GM18526 (cell line): ENCODE measurements around the gene TSPAN17.

ENCODE experiments used
- POLR2A ChIP-seq: IDR thresholded peaks from 3 replicates; pipeline ENCODE4 v1.6.1; 2011; ENCODE audit not compliant: insufficient read length; ENCODE audit errors: extremely low read depth

TSPAN17 gene

GRCh38 chr5:176647843-176648473 is 674 bp downstream of the TSPAN17 start:
- TF ChIP-seq POLR2A = no peak

DNA sequence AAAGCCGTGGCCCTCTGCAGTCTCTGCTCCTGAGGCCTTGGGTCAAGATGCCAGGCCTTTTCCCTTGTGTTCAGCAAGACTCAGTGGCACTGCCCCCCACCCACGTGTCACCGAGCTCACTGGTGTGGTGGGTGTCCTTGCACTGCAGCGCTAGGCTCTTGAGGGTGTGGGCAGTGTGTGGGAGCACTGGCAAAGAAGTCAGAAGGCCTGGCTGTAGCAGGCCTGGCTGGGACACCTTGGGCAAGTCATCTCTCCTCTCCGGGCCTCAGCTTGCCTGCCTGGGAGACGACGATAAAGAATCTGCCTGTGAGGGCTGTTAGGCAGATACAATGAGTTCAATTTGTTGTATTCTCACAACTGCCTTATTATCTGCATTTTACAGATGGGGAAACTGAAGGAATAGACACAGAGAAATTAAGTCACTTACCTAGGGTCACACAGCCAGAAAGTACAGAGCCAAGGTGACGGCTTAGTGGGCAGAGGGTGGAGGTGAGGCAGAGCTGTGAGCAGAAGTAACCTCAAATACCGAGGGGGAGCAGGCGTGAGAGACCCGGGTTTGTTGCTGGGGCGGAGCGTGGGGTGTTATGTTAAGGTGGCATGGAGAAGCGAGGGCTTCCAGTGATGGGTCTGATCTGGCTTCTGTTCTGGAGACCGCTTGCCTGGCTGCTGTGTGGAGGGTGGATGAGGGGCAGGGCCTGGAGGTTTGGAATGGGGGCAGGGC is 1.4 kb downstream of the TSPAN17 start:
- TF ChIP-seq POLR2A = no peak

DNA sequence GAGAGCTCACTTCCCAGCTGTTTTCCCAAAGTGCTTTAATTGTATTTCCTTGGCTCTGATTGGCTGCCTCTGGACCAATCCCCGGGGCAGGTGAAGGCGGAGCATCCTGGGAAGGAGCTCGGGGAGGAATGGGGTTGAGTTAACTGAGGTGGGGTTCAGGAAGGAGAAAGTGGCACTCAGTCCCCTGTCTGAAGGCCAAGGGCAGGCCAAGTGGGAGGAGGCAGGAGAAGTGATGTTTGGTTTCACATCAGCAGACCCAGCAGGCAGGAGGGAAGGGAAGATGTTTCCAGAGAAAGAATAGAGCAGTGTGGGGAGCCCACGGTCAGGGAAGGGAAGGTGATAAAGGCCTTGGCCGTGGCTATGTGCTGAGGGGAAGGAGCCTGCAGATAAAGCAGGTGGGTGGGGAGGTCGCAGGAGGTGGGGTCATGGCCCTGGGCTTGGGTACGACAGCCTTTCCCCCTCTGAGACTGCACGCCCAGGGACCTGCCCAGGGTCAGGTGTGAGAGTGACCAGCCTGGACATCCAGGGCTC is 3.1 kb downstream of the TSPAN17 start:
- no peak for TF ChIP-seq POLR2A

GRCh38 chr5:176651472-176651980 is 4.2 kb downstream of the TSPAN17 start:
- no peak for TF ChIP-seq POLR2A

- TF ChIP-seq POLR2A = no peak
Observed at GRCh38 chr5:176652136-176652535, 4.9 kb downstream of the TSPAN17 start.

GRCh38 chr5:176653401-176654385 is 6.4 kb downstream of the TSPAN17 start:
- TF ChIP-seq POLR2A = no peak

- TF ChIP-seq POLR2A = no peak
Observed at GRCh38 chr5:176654856-176655255, 7.6 kb downstream of the TSPAN17 start.

DNA sequence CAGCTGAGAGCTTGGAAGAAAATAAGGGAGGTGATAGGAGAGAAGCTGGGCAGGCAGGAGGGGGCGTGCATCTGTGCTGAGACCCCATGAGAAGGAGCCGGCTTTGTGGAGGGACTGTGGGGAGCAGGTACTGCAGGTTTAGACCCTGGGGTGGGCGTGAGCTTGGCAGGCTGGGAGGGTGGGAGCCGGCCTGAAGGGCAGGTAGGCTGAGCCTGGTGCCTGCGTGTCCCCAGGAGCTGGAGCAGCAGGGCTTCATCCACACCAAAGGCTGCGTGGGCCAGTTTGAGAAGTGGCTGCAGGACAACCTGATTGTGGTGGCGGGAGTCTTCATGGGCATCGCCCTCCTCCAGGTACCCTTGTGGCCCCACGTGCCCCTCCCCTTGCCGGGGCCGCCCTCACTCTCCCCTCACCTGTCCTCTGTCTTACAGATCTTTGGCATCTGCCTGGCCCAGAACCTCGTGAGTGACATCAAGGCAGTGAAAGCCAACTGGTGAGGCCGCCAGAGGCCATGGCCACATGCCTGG is 9.2 kb downstream of the TSPAN17 start:
- TF ChIP-seq POLR2A = no peak

GRCh38 chr5:176658007-176658599 is 10.8 kb downstream of the TSPAN17 start:
- no peak for TF ChIP-seq POLR2A

DNA sequence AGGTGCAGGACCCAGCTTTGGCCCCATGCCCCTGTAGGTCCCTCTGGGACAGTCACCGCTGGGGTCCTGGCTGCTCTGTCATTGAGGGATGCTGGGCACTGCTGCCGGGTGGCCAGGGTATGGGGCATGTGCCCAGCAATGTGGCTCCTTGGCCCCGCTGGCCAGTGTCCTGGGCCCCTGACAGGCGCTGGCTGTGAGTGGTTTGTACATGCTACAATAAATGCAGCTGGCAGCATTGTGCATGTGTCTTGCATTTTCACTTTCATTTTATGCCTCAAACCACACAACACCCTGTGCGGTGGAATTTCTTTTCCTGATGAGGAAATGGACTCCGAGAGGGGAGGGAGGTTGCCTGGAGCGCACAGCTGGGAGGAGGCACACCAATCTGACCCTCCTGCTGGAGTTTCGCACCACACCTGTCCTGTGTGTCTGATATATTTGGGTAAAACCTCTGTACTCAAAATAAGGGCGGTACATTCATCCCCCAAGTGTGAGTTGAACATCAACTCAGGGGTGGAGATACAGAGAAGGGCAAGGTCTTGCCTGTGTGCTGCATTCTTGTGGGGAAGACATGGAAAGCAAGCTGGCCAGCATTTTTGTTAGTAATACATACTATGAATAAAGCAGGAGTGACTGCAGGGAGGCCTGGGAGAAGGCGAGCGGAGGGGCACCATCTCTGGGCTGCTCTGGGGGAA is 11.7 kb downstream of the TSPAN17 start:
- TF ChIP-seq POLR2A = no peak

DNA sequence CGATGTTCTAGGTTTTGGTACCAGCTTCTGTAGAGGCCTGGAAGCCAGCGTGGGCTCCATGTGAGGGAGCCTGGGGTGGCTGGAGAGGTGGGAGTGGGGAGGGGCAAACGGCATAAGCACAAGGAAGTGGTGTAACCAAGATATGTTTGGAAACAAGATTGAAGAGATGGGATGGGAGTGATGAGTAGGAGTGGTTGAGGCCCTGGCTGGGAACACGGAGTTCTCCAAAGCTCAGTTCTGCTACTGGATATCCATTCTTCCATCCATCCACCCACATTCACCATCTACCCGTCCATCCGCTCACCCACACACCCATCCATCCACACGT is 12.2 kb downstream of the TSPAN17 start:
- no peak for TF ChIP-seq POLR2A

GRCh38 chr5:176659860-176660461 is 12.7 kb downstream of the TSPAN17 start:
- no peak for TF ChIP-seq POLR2A

GRCh38 chr5:176660530-176660859 is 13.2 kb downstream of the TSPAN17 start:
- TF ChIP-seq POLR2A = no peak
